Neural cell (in vitro differentiated cells): ENCODE measurements around the gene PARP8.

Experiments
- CTCF ChIP-seq: fragments of 450-650 bp; IDR thresholded peaks from 2 replicates; pipeline ENCODE4 v1.5.1; 2014; ENCODE audit warnings: antibody characterized with exemption, mild to moderate bottlenecking, moderate library complexity; ENCODE audit not compliant: poor library complexity, severe bottlenecking
- EP300 ChIP-seq: fragments of 450-650 bp; conservative IDR thresholded peaks from 2 replicates; pipeline ENCODE4 v1.6.1; 2014; ENCODE audit warnings: antibody characterized with exemption, mild to moderate bottlenecking, moderate library complexity; ENCODE audit not compliant: poor library complexity, severe bottlenecking
- EZH2 ChIP-seq: fragments of 200-600, 300-800 bp; shearing (Covaris generic), sonication (generic); IDR thresholded peaks from 2 replicates; pipeline ENCODE4 v1.6.1; 2014; ENCODE audit warnings: antibody characterized with exemption, low read length, borderline replicate concordance, mild to moderate bottlenecking; ENCODE audit not compliant: insufficient read depth, poor library complexity, severe bottlenecking
- MXI1 ChIP-seq: fragments of 450-650 bp; conservative IDR thresholded peaks from 2 replicates; pipeline ENCODE4 v1.6.1; 2014; ENCODE audit warnings: antibody characterized with exemption, mild to moderate bottlenecking; ENCODE audit not compliant: poor library complexity, severe bottlenecking
- POLR2AphosphoS5 ChIP-seq: IDR thresholded peaks from 2 replicates; pipeline ENCODE4 v1.6.1; 2012
- RAD21 ChIP-seq: fragments of 450-650 bp; conservative IDR thresholded peaks from 2 replicates; pipeline ENCODE4 v1.6.1; 2014; ENCODE audit warnings: antibody characterized with exemption, mild to moderate bottlenecking, moderate library complexity
- SMC3 ChIP-seq: fragments of 450-650 bp; conservative IDR thresholded peaks from 2 replicates; pipeline ENCODE4 v1.6.1; 2014; ENCODE audit warnings: antibody characterized with exemption, mild to moderate bottlenecking, moderate library complexity; ENCODE audit not compliant: poor library complexity

GRCh38 chr5:50725800-50726474, 59.5 kb downstream of the PARP8 start:
- TF ChIP-seq CTCF (no peak), POLR2AphosphoS5 (peak; percentile 46), EZH2 (no peak), SMC3 (no peak), MXI1 (no peak), RAD21 (no peak), EP300 (peak; percentile 38)
